ENCODE measurements around the gene RBM24.

GRCh38 chr6:17311595-17312311 is 30.6 kb downstream of the RBM24 start:
- no peak for TF ChIP-seq POLR2A (IDR thresholded peaks at IDR 0.05; ENCODE audit: low read depth, low read length)
- no peak for TF ChIP-seq POLR2AphosphoS5 (IDR thresholded peaks at IDR 0.05; ENCODE audit: insufficient read depth, low read depth, low read length)

Measured in endothelial cell of umbilical vein (primary cell).